Measurements from ENCODE around the gene BANF2. TPM values are rescaled to one million over a fixed set of nuclear protein-coding genes. Genes with fewer than 3 reads are reported as not detected.

BANF2 gene
- total and polyA plus RNA-seq, 10 of the 15 experiments (the other 5 are each of a cell fraction or from before 2014, with no cell fraction given): not detected

DNA sequence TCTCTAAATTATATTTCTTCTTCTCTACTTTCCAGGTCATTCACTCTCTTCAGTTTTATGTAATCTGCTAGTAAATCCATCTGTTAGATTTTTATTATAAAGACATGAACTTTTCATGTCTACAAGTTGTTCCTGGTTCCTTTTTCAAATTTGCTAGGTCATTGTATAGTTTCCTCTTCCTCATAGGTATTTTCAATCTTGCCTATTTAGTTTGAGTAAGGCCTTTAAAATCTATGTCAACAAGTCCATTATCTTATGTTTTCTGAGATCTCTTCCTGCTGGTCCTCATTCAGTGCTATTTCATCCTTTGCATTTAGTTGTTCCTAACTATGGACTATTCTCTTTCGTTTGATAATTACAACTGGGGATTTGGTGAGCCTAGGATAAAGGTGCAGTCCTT lies 28.8 kb upstream of the BANF2 start:
- FAIRE-seq: no peak

More for the DNA sequence above, 28.8 kb upstream of the BANF2 start:
- no peaks in the 10 kb centered on the region for H3K9me3 ChIP-seq (replicated peaks; ENCODE audit: control insufficient read depth, insufficient read depth, low read length)
- in situ Hi-C loops (cut with MboI) (no loop called here), intact Hi-C loops (cut with micrococcal nuclease; ENCODE audit: unreplicated experiment) (no loop called here)
- ChIA-PET CTCF (no interaction called here), POLR2A (no interaction called here), RAD21 (ENCODE audit: unreplicated experiment) (no interaction called here), SMC1A (ENCODE audit: uncharacterized antibody, unreplicated experiment) (no interaction called here)
- H3K36me3 ChIP-seq (ENCODE audit: control insufficient read depth in 2 of 2, insufficient read depth in 2 of 2, low read length in 1 of 2): no peaks in the 10 kb centered on the region; a peak in 3 of 4 replicates
- ATAC-seq (no peak), DNase-seq (ENCODE audit: low read depth, low spot score) (no peak)
- H4K20me1 ChIP-seq (ENCODE audit: control insufficient read depth, insufficient read depth): no peaks in the 10 kb centered on the region; the same call in 1 of the 2 replicates
- TF ChIP-seq, protein P1, sequence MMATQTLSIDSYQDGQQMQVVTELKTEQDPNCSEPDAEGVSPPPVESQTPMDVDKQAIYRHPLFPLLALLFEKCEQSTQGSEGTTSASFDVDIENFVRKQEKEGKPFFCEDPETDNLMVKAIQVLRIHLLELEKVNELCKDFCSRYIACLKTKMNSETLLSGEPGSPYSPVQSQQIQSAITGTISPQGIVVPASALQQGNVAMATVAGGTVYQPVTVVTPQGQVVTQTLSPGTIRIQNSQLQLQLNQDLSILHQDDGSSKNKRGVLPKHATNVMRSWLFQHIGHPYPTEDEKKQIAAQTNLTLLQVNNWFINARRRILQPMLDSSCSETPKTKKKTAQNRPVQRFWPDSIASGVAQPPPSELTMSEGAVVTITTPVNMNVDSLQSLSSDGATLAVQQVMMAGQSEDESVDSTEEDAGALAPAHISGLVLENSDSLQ (IDR thresholded peaks at IDR 0.05): no peak
- TF ChIP-seq SREBF2 (IDR thresholded peaks at IDR 0.05; ENCODE audit: low read length) (no peak), CEBPB (IDR thresholded peaks at IDR 0.05; ENCODE audit: borderline replicate concordance in 1 of 2, low read depth in 2 of 2, low read length in 2 of 2) (no peak), FOXK2 (IDR thresholded peaks at IDR 0.05) (no peak), CHD4 (IDR thresholded peaks at IDR 0.05) (no peak), HDAC6 (IDR thresholded peaks at IDR 0.05; ENCODE audit: unreplicated experiment) (no peak), BRCA1 (IDR thresholded peaks at IDR 0.05; ENCODE audit: low read depth, low read length) (no peak), SREBF1 (IDR thresholded peaks at IDR 0.05; ENCODE audit: low read length) (no peak), FOXM1 (IDR thresholded peaks at IDR 0.05; ENCODE audit: low read depth, low read length) (no peak)
- TF ChIP-seq, protein P2, sequence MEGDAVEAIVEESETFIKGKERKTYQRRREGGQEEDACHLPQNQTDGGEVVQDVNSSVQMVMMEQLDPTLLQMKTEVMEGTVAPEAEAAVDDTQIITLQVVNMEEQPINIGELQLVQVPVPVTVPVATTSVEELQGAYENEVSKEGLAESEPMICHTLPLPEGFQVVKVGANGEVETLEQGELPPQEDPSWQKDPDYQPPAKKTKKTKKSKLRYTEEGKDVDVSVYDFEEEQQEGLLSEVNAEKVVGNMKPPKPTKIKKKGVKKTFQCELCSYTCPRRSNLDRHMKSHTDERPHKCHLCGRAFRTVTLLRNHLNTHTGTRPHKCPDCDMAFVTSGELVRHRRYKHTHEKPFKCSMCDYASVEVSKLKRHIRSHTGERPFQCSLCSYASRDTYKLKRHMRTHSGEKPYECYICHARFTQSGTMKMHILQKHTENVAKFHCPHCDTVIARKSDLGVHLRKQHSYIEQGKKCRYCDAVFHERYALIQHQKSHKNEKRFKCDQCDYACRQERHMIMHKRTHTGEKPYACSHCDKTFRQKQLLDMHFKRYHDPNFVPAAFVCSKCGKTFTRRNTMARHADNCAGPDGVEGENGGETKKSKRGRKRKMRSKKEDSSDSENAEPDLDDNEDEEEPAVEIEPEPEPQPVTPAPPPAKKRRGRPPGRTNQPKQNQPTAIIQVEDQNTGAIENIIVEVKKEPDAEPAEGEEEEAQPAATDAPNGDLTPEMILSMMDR (IDR thresholded peaks at IDR 0.05 in 2 of 3, conservative IDR thresholded peaks at IDR 0.05 in 1 of 3; ENCODE audit: control insufficient read depth in 2 of 3, extremely low read depth in 1 of 3, insufficient read depth in 1 of 3, low read depth in 3 of 3, low read length in 3 of 3): no peak
- TF ChIP-seq, protein P3, sequence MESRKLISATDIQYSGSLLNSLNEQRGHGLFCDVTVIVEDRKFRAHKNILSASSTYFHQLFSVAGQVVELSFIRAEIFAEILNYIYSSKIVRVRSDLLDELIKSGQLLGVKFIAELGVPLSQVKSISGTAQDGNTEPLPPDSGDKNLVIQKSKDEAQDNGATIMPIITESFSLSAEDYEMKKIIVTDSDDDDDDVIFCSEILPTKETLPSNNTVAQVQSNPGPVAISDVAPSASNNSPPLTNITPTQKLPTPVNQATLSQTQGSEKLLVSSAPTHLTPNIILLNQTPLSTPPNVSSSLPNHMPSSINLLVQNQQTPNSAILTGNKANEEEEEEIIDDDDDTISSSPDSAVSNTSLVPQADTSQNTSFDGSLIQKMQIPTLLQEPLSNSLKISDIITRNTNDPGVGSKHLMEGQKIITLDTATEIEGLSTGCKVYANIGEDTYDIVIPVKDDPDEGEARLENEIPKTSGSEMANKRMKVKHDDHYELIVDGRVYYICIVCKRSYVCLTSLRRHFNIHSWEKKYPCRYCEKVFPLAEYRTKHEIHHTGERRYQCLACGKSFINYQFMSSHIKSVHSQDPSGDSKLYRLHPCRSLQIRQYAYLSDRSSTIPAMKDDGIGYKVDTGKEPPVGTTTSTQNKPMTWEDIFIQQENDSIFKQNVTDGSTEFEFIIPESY (IDR thresholded peaks at IDR 0.05): no peak
- TF ChIP-seq, protein P4, sequence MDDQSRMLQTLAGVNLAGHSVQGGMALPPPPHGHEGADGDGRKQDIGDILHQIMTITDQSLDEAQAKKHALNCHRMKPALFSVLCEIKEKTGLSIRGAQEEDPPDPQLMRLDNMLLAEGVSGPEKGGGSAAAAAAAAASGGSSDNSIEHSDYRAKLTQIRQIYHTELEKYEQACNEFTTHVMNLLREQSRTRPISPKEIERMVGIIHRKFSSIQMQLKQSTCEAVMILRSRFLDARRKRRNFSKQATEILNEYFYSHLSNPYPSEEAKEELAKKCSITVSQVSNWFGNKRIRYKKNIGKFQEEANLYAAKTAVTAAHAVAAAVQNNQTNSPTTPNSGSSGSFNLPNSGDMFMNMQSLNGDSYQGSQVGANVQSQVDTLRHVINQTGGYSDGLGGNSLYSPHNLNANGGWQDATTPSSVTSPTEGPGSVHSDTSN (IDR thresholded peaks at IDR 0.05; ENCODE audit: insufficient replicate concordance, low read depth, low read length): no peak
- TF ChIP-seq, protein P5, sequence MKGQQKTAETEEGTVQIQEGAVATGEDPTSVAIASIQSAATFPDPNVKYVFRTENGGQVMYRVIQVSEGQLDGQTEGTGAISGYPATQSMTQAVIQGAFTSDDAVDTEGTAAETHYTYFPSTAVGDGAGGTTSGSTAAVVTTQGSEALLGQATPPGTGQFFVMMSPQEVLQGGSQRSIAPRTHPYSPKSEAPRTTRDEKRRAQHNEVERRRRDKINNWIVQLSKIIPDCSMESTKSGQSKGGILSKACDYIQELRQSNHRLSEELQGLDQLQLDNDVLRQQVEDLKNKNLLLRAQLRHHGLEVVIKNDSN (IDR thresholded peaks at IDR 0.05; ENCODE audit: borderline replicate concordance, extremely low read length, insufficient read depth, low read depth, low read length): no peak
- TF ChIP-seq, protein P6, sequence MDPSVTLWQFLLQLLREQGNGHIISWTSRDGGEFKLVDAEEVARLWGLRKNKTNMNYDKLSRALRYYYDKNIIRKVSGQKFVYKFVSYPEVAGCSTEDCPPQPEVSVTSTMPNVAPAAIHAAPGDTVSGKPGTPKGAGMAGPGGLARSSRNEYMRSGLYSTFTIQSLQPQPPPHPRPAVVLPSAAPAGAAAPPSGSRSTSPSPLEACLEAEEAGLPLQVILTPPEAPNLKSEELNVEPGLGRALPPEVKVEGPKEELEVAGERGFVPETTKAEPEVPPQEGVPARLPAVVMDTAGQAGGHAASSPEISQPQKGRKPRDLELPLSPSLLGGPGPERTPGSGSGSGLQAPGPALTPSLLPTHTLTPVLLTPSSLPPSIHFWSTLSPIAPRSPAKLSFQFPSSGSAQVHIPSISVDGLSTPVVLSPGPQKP (IDR thresholded peaks at IDR 0.05; ENCODE audit: low read depth, low read length): no peak
- TF ChIP-seq, protein P7, sequence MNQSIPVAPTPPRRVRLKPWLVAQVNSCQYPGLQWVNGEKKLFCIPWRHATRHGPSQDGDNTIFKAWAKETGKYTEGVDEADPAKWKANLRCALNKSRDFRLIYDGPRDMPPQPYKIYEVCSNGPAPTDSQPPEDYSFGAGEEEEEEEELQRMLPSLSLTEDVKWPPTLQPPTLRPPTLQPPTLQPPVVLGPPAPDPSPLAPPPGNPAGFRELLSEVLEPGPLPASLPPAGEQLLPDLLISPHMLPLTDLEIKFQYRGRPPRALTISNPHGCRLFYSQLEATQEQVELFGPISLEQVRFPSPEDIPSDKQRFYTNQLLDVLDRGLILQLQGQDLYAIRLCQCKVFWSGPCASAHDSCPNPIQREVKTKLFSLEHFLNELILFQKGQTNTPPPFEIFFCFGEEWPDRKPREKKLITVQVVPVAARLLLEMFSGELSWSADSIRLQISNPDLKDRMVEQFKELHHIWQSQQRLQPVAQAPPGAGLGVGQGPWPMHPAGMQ (IDR thresholded peaks at IDR 0.05; ENCODE audit: borderline replicate concordance): no peak
- no peak overlapping the region for H3K4me2 ChIP-seq (ENCODE audit: control insufficient read depth, insufficient read depth)
- no peak overlapping the region for H3K4me3 ChIP-seq
- H2AFZ ChIP-seq (ENCODE audit: control insufficient read depth, low read depth, low read length): no peak overlapping the region
- peaks cover 7% of the 10 kb centered on the region for H3K79me2 ChIP-seq (ENCODE audit: control insufficient read depth, insufficient read depth, low read length)
- no peak overlapping the region for H3K27ac ChIP-seq (ENCODE audit: control insufficient read depth, insufficient read depth)
- BruUV-seq (replicated peaks): no TSS peak
- WGBS (ENCODE audit: insufficient coverage, insufficient replicate concordance, low lambda C conversion rate, missing lambda C conversion rate): 46% methylated on average over 1 of the region's 1 CpG
- H3K9ac ChIP-seq (ENCODE audit: control insufficient read depth, insufficient read depth, low read length): no peak overlapping the region
- no peaks in the 10 kb centered on the region for H3K27me3 ChIP-seq (replicated peaks in 1 of 2; ENCODE audit: control insufficient read depth in 2 of 2, insufficient read depth in 2 of 2, low read length in 1 of 2)
- H3K4me1 ChIP-seq (ENCODE audit: control insufficient read depth, insufficient read depth, low read length): no peaks in the 10 kb centered on the region; the same call in 1 of the 2 replicates
